ENCODE results near the gene ZNF629. TPM values are rescaled to one million over a fixed set of nuclear protein-coding genes. Genes with fewer than 3 reads are reported as not detected.
A peak's percentile ranks its signal among the peaks of the same experiment; 100 is the strongest.

The ZNF629 gene
- polyA plus RNA-seq, 1 donor from 2014 or later, result 10.4 TPM

DNA sequence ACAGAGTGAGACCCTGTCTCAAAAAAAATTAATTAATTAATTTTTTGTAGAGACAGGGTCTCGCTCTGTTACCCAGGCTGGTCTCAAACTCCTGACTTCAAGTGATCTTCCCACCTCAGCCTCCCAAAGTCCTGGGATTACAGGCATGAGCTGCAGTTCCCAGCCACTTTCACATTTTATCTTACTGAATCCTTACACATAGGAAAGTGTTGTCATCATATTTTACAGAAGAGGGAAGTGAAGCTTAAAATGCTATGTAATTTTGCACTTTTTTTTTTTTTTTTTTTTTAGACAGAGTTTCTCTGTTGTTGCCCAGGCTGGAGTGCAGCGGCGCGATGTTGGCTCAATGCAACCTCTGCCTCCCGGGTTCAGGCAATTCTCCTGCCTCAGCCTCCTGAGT is 21.1 kb upstream of the ZNF629 start:
- TF ChIP-seq, protein P1, sequence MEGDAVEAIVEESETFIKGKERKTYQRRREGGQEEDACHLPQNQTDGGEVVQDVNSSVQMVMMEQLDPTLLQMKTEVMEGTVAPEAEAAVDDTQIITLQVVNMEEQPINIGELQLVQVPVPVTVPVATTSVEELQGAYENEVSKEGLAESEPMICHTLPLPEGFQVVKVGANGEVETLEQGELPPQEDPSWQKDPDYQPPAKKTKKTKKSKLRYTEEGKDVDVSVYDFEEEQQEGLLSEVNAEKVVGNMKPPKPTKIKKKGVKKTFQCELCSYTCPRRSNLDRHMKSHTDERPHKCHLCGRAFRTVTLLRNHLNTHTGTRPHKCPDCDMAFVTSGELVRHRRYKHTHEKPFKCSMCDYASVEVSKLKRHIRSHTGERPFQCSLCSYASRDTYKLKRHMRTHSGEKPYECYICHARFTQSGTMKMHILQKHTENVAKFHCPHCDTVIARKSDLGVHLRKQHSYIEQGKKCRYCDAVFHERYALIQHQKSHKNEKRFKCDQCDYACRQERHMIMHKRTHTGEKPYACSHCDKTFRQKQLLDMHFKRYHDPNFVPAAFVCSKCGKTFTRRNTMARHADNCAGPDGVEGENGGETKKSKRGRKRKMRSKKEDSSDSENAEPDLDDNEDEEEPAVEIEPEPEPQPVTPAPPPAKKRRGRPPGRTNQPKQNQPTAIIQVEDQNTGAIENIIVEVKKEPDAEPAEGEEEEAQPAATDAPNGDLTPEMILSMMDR (IDR thresholded peaks at IDR 0.05; ENCODE audit: poor library complexity, severe bottlenecking), result no peak
- no peak for TF ChIP-seq EP300 (conservative IDR thresholded peaks at IDR 0.05; ENCODE audit: poor library complexity, severe bottlenecking)
- no peak for TF ChIP-seq MXI1 (conservative IDR thresholded peaks at IDR 0.05; ENCODE audit: poor library complexity, severe bottlenecking)
- TF ChIP-seq SMC3 (conservative IDR thresholded peaks at IDR 0.05; ENCODE audit: poor library complexity), result no peak
- TF ChIP-seq RAD21 (conservative IDR thresholded peaks at IDR 0.05), result no peak
- TF ChIP-seq, protein P2, sequence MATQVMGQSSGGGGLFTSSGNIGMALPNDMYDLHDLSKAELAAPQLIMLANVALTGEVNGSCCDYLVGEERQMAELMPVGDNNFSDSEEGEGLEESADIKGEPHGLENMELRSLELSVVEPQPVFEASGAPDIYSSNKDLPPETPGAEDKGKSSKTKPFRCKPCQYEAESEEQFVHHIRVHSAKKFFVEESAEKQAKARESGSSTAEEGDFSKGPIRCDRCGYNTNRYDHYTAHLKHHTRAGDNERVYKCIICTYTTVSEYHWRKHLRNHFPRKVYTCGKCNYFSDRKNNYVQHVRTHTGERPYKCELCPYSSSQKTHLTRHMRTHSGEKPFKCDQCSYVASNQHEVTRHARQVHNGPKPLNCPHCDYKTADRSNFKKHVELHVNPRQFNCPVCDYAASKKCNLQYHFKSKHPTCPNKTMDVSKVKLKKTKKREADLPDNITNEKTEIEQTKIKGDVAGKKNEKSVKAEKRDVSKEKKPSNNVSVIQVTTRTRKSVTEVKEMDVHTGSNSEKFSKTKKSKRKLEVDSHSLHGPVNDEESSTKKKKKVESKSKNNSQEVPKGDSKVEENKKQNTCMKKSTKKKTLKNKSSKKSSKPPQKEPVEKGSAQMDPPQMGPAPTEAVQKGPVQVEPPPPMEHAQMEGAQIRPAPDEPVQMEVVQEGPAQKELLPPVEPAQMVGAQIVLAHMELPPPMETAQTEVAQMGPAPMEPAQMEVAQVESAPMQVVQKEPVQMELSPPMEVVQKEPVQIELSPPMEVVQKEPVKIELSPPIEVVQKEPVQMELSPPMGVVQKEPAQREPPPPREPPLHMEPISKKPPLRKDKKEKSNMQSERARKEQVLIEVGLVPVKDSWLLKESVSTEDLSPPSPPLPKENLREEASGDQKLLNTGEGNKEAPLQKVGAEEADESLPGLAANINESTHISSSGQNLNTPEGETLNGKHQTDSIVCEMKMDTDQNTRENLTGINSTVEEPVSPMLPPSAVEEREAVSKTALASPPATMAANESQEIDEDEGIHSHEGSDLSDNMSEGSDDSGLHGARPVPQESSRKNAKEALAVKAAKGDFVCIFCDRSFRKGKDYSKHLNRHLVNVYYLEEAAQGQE (IDR thresholded peaks at IDR 0.05; ENCODE audit: borderline replicate concordance), result no peak
- no peak for TF ChIP-seq POLR2AphosphoS5 (IDR thresholded peaks at IDR 0.05)
- TF ChIP-seq TAF1 (IDR thresholded peaks at IDR 0.05; ENCODE audit: low read depth), result no peak
- no peak for TF ChIP-seq EZH2 (IDR thresholded peaks at IDR 0.05; ENCODE audit: borderline replicate concordance, insufficient read depth, low read length, poor library complexity, severe bottlenecking)
- Histone ChIP-seq H2AFZ (ENCODE audit: low read depth, low read length) (no peak overlapping the region), H3K79me2 (replicated peaks; ENCODE audit: insufficient read depth, low read length) (no peaks in the 10 kb centered on the region), H3F3A (ENCODE audit: insufficient read depth, low read length, poor library complexity, severe bottlenecking) (no peaks in the 10 kb centered on the region), H3K9me3 (ENCODE audit: low read length) (no peaks in the 10 kb centered on the region), H3K4me2 (ENCODE audit: low read length) (no peak overlapping the region), H3K27ac (ENCODE audit: low read length) (no peak overlapping the region), H3K27me3 (ENCODE audit: insufficient read depth, low read depth, low read length) (no peaks in the 10 kb centered on the region), H3K4me3 (ENCODE audit: low read length) (no peak overlapping the region), H3K9ac (ENCODE audit: low read length) (no peak overlapping the region), H3K9me2 (ENCODE audit: insufficient read depth, low read length) (no peaks in the 10 kb centered on the region), H3K36me3 (ENCODE audit: insufficient read depth, low read length) (no peaks in the 10 kb centered on the region), H4K20me1 (ENCODE audit: insufficient read depth) (no peaks in the 10 kb centered on the region)

DNA sequence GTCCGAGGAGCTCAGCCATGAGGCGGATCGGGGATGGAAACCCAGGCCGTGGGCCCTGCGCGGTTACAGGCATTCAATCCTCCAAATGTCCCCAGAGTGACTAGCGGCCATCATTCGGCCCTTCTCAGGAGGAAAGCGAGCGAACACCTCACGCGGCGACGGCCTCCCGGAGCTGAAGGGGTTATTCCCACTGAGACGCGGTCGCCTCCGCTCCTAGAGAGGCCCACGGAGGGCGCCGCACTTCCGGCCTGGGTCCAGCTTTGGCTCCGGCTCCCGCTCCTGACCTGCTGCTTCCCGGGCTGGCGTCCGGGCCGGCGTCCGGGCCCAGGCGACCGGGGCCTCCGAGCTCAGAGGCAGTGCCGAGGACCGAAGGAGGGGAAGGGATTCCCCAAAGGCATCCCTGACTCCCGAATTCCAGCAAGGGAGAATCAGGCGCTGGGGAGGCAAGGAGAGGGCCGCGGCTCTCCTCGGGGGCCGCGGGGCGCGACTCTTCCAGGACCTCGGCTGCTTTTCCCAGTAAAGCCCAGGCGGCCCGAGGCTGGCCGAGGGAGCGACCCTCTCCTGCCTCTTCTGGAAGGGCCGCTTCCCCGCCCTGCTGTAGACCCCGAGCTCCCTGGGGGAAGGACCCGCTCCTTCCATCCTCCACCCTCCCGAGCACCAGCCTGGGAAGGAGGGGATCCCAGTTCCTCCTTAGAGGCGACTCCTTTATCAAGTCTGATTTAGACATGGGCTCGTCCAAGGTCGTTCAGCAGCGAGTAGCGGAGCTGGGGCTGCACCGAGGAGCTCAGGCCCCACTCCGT is 18.6 kb upstream of the ZNF629 start:
- Histone ChIP-seq H3K9me3 (ENCODE audit: low read length) (no peaks in the 10 kb centered on the region), H3F3A (ENCODE audit: insufficient read depth, low read length, poor library complexity, severe bottlenecking) (no peaks in the 10 kb centered on the region), H3K4me2 (ENCODE audit: low read length) (peak overlapping the region; percentile 82), H3K9ac (ENCODE audit: low read length) (peak overlapping the region; percentile 85), H3K27me3 (ENCODE audit: insufficient read depth, low read depth, low read length) (no peaks in the 10 kb centered on the region), H2AFZ (ENCODE audit: low read depth, low read length) (peak overlapping the region; percentile 53), H3K36me3 (ENCODE audit: insufficient read depth, low read length) (no peaks in the 10 kb centered on the region), H3K9me2 (ENCODE audit: insufficient read depth, low read length) (no peaks in the 10 kb centered on the region), H3K27ac (ENCODE audit: low read length) (peak overlapping the region; percentile 81), H3K4me3 (ENCODE audit: low read length) (peak overlapping the region; percentile 71), H4K20me1 (ENCODE audit: insufficient read depth) (no peaks in the 10 kb centered on the region), H3K79me2 (replicated peaks; ENCODE audit: insufficient read depth, low read length) (no peaks in the 10 kb centered on the region)
- TF ChIP-seq SMC3 (conservative IDR thresholded peaks at IDR 0.05; ENCODE audit: poor library complexity) (peak; percentile 64), RAD21 (conservative IDR thresholded peaks at IDR 0.05) (peak; percentile 47), TAF1 (IDR thresholded peaks at IDR 0.05; ENCODE audit: low read depth) (peak; percentile 95), EZH2 (IDR thresholded peaks at IDR 0.05; ENCODE audit: borderline replicate concordance, insufficient read depth, low read length, poor library complexity, severe bottlenecking) (no peak), POLR2AphosphoS5 (IDR thresholded peaks at IDR 0.05) (peak; percentile 85), MXI1 (conservative IDR thresholded peaks at IDR 0.05; ENCODE audit: poor library complexity, severe bottlenecking) (peak; percentile 73), EP300 (conservative IDR thresholded peaks at IDR 0.05; ENCODE audit: poor library complexity, severe bottlenecking) (peak; percentile 47)
- TF ChIP-seq, protein P2 (IDR thresholded peaks at IDR 0.05; ENCODE audit: borderline replicate concordance), result peak; percentile 95
- TF ChIP-seq, protein P1 (IDR thresholded peaks at IDR 0.05; ENCODE audit: poor library complexity, severe bottlenecking), result peak; percentile 27
